Measurements from ENCODE around the gene NFIX. TPM values are rescaled to one million over a fixed set of nuclear protein-coding genes. Genes with fewer than 3 reads are reported as not detected.
"Not testable (repeated sequence)": the region's sequence is repeated elsewhere in the genome, so short reads cannot be mapped to it uniquely, and the experiment has no call there.

The NFIX gene
- total RNA-seq (under 1 TPM; 0.75 to 0.86 TPM), total RNA-seq (0.35 to 0.68 reads per million in 2 donors)

DNA sequence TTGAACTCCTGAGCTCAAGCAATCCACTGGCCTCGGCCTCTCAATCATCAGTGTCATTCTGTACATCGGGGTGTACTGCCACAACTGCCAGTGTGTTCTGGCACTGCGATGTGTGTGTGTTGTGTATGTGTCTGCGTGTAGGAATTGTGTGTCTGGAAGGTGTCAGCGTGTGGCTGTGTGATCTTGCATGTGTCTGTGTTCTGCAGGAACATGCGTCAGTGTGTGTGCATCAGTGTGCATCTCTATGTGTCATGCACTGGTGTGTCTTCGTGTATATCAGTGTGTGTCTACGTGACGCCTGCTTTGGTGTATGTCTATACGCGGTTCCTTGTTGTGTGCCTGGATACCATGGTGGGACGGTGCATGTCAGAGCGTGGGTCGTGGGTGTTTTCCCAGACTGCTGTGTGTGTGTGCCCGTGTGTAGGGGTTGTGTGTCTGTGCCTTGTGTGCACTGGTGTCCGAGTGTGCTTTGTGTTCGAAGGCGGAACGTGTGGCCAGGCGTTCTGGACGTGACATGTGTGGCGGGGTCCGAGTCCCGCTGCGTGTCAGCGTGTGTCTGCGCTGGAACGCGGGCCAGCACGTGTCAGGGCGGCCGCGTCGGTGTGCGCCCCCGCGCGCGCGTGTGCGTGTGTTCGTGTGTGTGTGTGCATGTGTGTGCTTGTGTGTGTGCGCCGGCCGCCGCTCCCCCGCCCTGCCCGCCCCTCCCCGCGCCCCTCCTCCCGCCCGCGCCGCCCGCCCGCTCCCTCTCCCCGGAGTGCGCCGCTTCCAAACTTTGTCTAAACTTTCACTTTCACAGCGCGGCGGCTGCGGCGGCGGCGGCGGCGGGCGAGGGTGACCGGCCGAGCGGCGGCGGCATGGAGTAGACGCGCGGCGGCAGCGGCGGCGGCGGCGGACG is at the start of gene NFIX:
Gene NFIX, plus strand, starts transcription at position 775 of the 895 bp plus-strand sequence. CDS start 363 bp downstream, outside the sequence.
- peak within 1 kb of the TSS; percentile 82 for H3K27ac Mint-ChIP-seq
- H3K9me3 ChIP-seq (ENCODE audit: control insufficient read depth, low read length, poor library complexity, severe bottlenecking) = no peaks in the 10 kb centered on the region
- peaks cover 30% of the 10 kb centered on the region for H3K27me3 Mint-ChIP-seq
- peak within 1 kb of the TSS; percentile 95 for H3K4me3 Mint-ChIP-seq
- peaks cover 17% of the 10 kb centered on the region for H3K4me1 Mint-ChIP-seq
- DNase-seq (peak; percentile 26 to 33 (median 28)), ATAC-seq (peak; percentile 61)
- H3K36me3 Mint-ChIP-seq (ENCODE audit: low read depth) = peaks cover 7% of the 10 kb centered on the region

GRCh38 chr19:12945479-12946091 is 49.7 kb upstream of the NFIX start, which contains the start of gene RAD23A:
TSS of gene RAD23A (plus strand) at chr19:12945862. CDS start at chr19:12945949, 87 bp downstream.
- DNase-seq (peak; percentile 96 to 99 (median 98)), ATAC-seq (peak; percentile 82)
- no peaks in the 10 kb centered on the region for H3K9me3 ChIP-seq (ENCODE audit: control insufficient read depth, low read length, poor library complexity, severe bottlenecking)
- Mint-ChIP-seq H3K4me1 (peaks cover 30% of the 10 kb centered on the region), H3K4me3 (peak within 1 kb of the TSS; percentile 91), H3K36me3 (ENCODE audit: low read depth) (peaks cover 13% of the 10 kb centered on the region), H3K27ac (peak within 1 kb of the TSS; percentile 98), H3K27me3 (no peaks in the 10 kb centered on the region)

DNA sequence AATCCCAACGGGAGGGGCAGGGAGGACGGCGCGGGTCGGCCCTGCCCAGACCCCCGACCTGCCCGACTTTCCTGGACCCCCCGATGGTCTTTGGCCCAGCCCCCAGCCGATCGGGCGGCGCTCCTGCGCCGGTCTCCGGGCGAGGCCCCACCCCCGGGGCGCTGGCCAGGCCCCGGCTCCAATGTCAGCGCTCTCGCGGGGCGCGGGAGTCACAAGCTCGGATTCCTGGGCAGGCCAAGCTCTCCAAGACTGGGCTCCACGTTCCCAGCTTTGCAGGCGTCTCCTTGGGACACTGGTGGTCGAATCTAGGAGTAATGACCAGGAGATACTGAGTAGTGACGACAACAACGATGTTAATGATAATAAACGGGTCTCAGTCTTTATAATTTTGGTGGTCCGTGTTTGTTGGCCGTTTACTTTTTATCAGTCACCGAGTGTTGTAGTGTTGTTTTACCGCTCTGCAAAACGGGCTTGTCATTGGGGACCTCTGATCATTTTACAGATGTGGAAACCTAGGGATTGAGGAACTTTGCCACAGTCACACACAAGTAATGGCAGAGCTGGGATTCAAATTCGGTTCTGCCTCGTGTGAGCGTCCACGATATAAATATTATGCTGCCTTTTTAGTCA is 49.1 kb upstream of the NFIX start:
- no peaks in the 10 kb centered on the region for H3K27me3 Mint-ChIP-seq
- peaks cover 13% of the 10 kb centered on the region for H3K36me3 Mint-ChIP-seq (ENCODE audit: low read depth)
- peak overlapping the region; percentile 98 for H3K27ac Mint-ChIP-seq
- ATAC-seq = peak; percentile 50
- peak; percentile 28 to 39 (median 37) for DNase-seq
- peaks cover 28% of the 10 kb centered on the region for H3K4me1 Mint-ChIP-seq
- no peaks in the 10 kb centered on the region for H3K9me3 ChIP-seq (ENCODE audit: control insufficient read depth, low read length, poor library complexity, severe bottlenecking)
- peak overlapping the region; percentile 91 for H3K4me3 Mint-ChIP-seq

DNA sequence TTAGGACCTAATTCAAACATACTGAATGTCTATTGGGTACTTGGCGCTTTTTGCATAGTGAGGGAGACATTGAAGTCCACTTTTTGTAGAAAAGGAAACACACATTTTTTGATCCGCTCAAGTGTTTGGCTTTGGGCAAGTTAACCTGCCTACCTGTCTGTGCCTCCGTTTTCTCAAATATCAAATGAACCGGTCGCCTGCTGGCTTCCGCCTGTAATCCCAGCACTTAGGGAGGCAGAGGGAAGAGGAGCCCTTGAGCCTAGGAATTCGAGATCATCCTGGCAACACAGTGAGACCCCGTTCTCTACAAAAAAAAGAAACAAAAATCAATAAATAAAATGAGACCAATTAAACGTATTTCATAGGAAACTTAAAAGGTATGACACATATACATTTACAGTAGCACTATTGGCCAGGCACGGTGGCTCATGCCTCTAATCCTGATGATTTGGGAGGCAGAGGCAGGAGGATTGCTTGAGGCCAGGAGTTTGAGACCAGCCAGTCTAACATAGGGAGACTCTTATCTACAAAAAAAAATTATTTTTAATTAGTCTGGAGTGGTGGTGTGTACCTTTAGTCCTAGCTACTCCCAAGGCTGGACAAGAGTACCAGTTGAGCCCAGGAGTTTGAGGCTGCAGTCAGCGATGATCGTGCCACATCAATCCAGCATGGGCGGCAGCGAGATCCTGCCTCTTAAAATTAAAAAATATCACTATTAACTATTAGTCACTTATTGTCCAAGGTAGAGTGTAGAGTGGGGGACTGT is 48.4 kb upstream of the NFIX start:
- Mint-ChIP-seq H3K4me3 (peak overlapping the region; percentile 91), H3K4me1 (peaks cover 28% of the 10 kb centered on the region), H3K27ac (peak overlapping the region; percentile 98), H3K27me3 (no peaks in the 10 kb centered on the region), H3K36me3 (ENCODE audit: low read depth) (peaks cover 13% of the 10 kb centered on the region)
- DNase-seq (no peak), ATAC-seq (no peak)
- H3K9me3 ChIP-seq (ENCODE audit: control insufficient read depth, low read length, poor library complexity, severe bottlenecking) = no peaks in the 10 kb centered on the region

- peak overlapping the region; percentile 31 for H3K4me3 Mint-ChIP-seq
- H3K36me3 Mint-ChIP-seq (ENCODE audit: low read depth) = peaks cover 13% of the 10 kb centered on the region
- H3K27me3 Mint-ChIP-seq = no peaks in the 10 kb centered on the region
- no peaks in the 10 kb centered on the region for H3K9me3 ChIP-seq (ENCODE audit: control insufficient read depth, low read length, poor library complexity, severe bottlenecking)
- ATAC-seq (no peak), DNase-seq (no peak)
- H3K27ac Mint-ChIP-seq = peak overlapping the region; percentile 98
- H3K4me1 Mint-ChIP-seq = peaks cover 28% of the 10 kb centered on the region
Measured at GRCh38 chr19:12947702-12948611, 47.3 kb upstream of the NFIX start.

- DNase-seq (no peak), ATAC-seq (no peak)
- no peak overlapping the region for H3K27ac Mint-ChIP-seq
- peak overlapping the region; percentile 31 for H3K4me3 Mint-ChIP-seq
- H3K27me3 Mint-ChIP-seq = no peaks in the 10 kb centered on the region
- peaks cover 9% of the 10 kb centered on the region for H3K36me3 Mint-ChIP-seq (ENCODE audit: low read depth)
- H3K9me3 ChIP-seq (ENCODE audit: control insufficient read depth, low read length, poor library complexity, severe bottlenecking) = no peaks in the 10 kb centered on the region
- H3K4me1 Mint-ChIP-seq = peaks cover 22% of the 10 kb centered on the region
Measured at GRCh38 chr19:12948612-12949362, 46.5 kb upstream of the NFIX start.

GRCh38 chr19:12949363-12950283 is 45.7 kb upstream of the NFIX start:
- Mint-ChIP-seq H3K27ac (peak overlapping the region; percentile 74), H3K4me1 (peaks cover 26% of the 10 kb centered on the region), H3K4me3 (no peak overlapping the region), H3K36me3 (ENCODE audit: low read depth) (peaks cover 10% of the 10 kb centered on the region), H3K27me3 (no peaks in the 10 kb centered on the region)
- no peak for ATAC-seq
- no peak for DNase-seq
- H3K9me3 ChIP-seq (ENCODE audit: control insufficient read depth, low read length, poor library complexity, severe bottlenecking) = no peaks in the 10 kb centered on the region

GRCh38 chr19:12952050-12952449 is 43.2 kb upstream of the NFIX start:
- not testable (repeated sequence) for H3K36me3 Mint-ChIP-seq (ENCODE audit: low read depth); DNase-seq; H3K4me3 Mint-ChIP-seq; H3K9me3 ChIP-seq (ENCODE audit: control insufficient read depth, low read length, poor library complexity, severe bottlenecking); ATAC-seq; H3K27me3 Mint-ChIP-seq
- Mint-ChIP-seq H3K27ac (peak overlapping the region; percentile 43), H3K4me1 (peaks cover 24% of the 10 kb centered on the region)

- H3K4me1 Mint-ChIP-seq = peaks cover 23% of the 10 kb centered on the region
- no peaks in the 10 kb centered on the region for H3K27me3 Mint-ChIP-seq
- H3K9me3 ChIP-seq (ENCODE audit: control insufficient read depth, low read length, poor library complexity, severe bottlenecking) = no peaks in the 10 kb centered on the region
- no peak for ATAC-seq
- no peak for DNase-seq
- peaks cover 7% of the 10 kb centered on the region for H3K36me3 Mint-ChIP-seq (ENCODE audit: low read depth)
- H3K4me3 Mint-ChIP-seq = no peak overlapping the region
- H3K27ac Mint-ChIP-seq = peak overlapping the region; percentile 43
Measured at GRCh38 chr19:12952488-12953137, 42.7 kb upstream of the NFIX start.

- DNase-seq (no peak), ATAC-seq (no peak)
- Mint-ChIP-seq H3K4me1 (peaks cover 21% of the 10 kb centered on the region), H3K27ac (peak overlapping the region; percentile 60), H3K27me3 (no peaks in the 10 kb centered on the region), H3K36me3 (ENCODE audit: low read depth) (peaks cover 7% of the 10 kb centered on the region), H3K4me3 (peak overlapping the region; percentile 2)
- H3K9me3 ChIP-seq (ENCODE audit: control insufficient read depth, low read length, poor library complexity, severe bottlenecking) = no peaks in the 10 kb centered on the region
Measured at GRCh38 chr19:12953138-12953798, 42.0 kb upstream of the NFIX start.
